PC-9 (cell line): ENCODE measurements around the gene HOXC6. TPM values are rescaled to one million over a fixed set of nuclear protein-coding genes. Genes with fewer than 3 reads are reported as not detected.

ENCODE experiments used
- BruUV-seq: library from RNA; stranded (reverse); fragments of 400-500 nt; replicated peaks from 2 replicates; lab custom pipeline; 2021; lab: Mats Ljungman, UMichigan
- CTCF ChIA-PET: fragments of 300-600 bp; sonication (Branson Sonifier 250); formaldehyde crosslinking; loops from one replicate; lab custom pipeline; 2022; ENCODE audit warnings: antibody characterized with exemption; lab: Charles Lee
- POLR2A ChIA-PET: fragments of 300-600 bp; sonication (Branson Sonifier 250); formaldehyde crosslinking; loops from one replicate; lab custom pipeline; 2022; ENCODE audit warnings: antibody characterized with exemption; ENCODE audit not compliant: unreplicated experiment; lab: Charles Lee
- DNase-seq, 2 experiments: peaks; one replicate each; pipeline versions ENCODE4 v3.0.0 to v3.0.0-alpha.2; 2015 to 2022; ENCODE audit warnings: mixed read lengths in 1 of 2
- H2AFZ ChIP-seq: fragments of 200-600 bp; sonication (generic); 2 replicates; pipeline ENCODE4 v1.8.1; 2017; ENCODE audit warnings: antibody characterized with exemption
- H3F3A ChIP-seq: fragments of 200-600 bp; sonication (generic); 2 replicates; pipeline ENCODE4 v1.8.1; 2017; ENCODE audit warnings: antibody characterized with exemption, mild to moderate bottlenecking, low read depth; ENCODE audit not compliant: insufficient read depth
- H3K27ac ChIP-seq: fragments of 200-600 bp; sonication (generic); 2 replicates; pipeline ENCODE4 v1.6.1; 2016; ENCODE audit warnings: mixed run types
- H3K27me3 ChIP-seq: fragments of 200-600 bp; sonication (generic); 2 replicates; pipeline ENCODE4 v1.6.1; 2016; ENCODE audit warnings: low read depth, mixed run types; ENCODE audit not compliant: insufficient read depth
- H3K36me3 ChIP-seq: fragments of 200-600 bp; sonication (generic); 2 replicates; pipeline ENCODE4 v1.6.1; 2016; ENCODE audit warnings: low read depth, mixed run types
- H3K4me1 ChIP-seq: fragments of 200-600 bp; sonication (generic); replicated peaks from 2 replicates; pipeline ENCODE4 v1.6.1; 2016; ENCODE audit warnings: mixed run types; ENCODE audit not compliant: insufficient read depth
- H3K4me2 ChIP-seq: fragments of 200-600 bp; sonication (generic); 2 replicates; pipeline ENCODE4 v1.6.1; 2017; ENCODE audit warnings: mixed run types
- H3K4me3 ChIP-seq: fragments of 200-600 bp; sonication (generic); 2 replicates; pipeline ENCODE4 v1.6.1; 2016; ENCODE audit warnings: mixed run types
- H3K79me2 ChIP-seq: fragments of 200-600 bp; sonication (generic); 2 replicates; pipeline ENCODE4 v1.6.1; 2017; ENCODE audit warnings: low read depth, mixed run types
- H3K9me2 ChIP-seq: fragments of 200-600 bp; sonication (generic); 2 replicates; pipeline ENCODE4 v1.8.1; 2017; ENCODE audit warnings: mild to moderate bottlenecking; ENCODE audit not compliant: insufficient read depth
- H3K9me3 ChIP-seq: fragments of 200-600 bp; sonication (generic); 2 replicates; pipeline ENCODE4 v1.8.1; 2016; ENCODE audit warnings: low read depth; ENCODE audit not compliant: insufficient read depth
- H4K20me1 ChIP-seq: fragments of 200-600 bp; sonication (generic); 2 replicates; pipeline ENCODE4 v1.8.1; 2017; ENCODE audit not compliant: insufficient read depth
- EZH2 ChIP-seq: fragments of 200-600 bp; sonication (generic); IDR thresholded peaks from 2 replicates; pipeline ENCODE4 v1.8.0; 2017; ENCODE audit warnings: antibody characterized with exemption, low read depth
- intact Hi-C: fragments of 100-400 bp; cut with micrococcal nuclease; formaldehyde crosslinking; loops from one replicate; pipeline ENCODE4 v1.10.0; 2022; ENCODE audit not compliant: unreplicated experiment
- total RNA-seq: library from RNA; stranded (reverse); gene quantifications from 2 replicates; pipeline ENCODE4 v1.2.3, GENCODE V29; 2021
- TF ChIP-seq, protein P1 (sequence below): fragments of 200-600 bp; sonication (generic); conservative IDR thresholded peaks from 2 replicates; pipeline ENCODE4 v1.6.1; 2017; ENCODE audit warnings: mixed run types, antibody characterized with exemption, mild to moderate bottlenecking, moderate library complexity

HOXC6 gene
- total RNA-seq, 1 experiment from 2014 or later: 4.1 TPM

DNA sequence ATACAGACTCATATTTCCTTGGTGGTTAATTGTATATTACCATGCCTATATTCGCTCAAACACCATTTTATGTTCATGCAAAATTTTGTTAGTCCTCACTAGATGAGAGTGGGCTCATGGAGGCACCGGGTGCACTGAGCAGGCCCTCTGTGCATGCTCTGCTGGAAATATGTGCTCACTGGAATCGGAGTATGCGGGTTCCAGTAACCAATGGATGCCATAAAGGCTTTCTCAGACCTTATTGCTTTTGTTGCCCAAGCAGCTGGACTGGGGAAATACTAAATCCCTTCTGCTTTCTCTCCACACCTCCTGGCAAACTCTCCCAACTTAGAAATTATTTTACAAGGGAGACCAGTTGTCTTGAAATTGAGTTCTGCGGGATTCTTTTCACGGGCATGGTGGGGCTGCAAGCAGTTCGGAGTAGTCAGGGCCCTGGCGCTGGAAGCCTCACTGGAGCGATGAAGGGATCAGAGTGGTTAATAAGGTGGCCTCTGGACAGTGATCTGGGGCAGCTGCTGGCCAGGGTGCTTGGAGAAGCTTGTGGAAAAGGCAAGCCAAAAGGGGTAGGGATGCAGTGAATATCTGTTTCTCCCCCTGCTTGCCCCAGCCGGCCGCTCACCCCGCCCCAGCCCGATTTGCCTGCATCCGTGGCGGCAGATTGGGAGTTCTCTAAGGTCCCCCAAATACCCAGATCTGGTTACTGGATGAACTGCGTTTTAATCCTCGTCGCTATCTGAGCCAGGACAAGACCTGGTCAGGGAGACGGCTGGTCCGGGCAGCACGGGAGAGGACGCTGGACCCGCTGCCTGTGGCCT is 7.4 kb upstream of the HOXC6 start:
- intact Hi-C loops: no loop called here
- Histone ChIP-seq H2AFZ (no peak overlapping the region), H3K4me2 (no peak overlapping the region), H3K27me3 (no peaks in the 10 kb centered on the region), H3K9me2 (no peaks in the 10 kb centered on the region), H4K20me1 (no peaks in the 10 kb centered on the region), H3F3A (no peaks in the 10 kb centered on the region), H3K36me3 (no peaks in the 10 kb centered on the region), H3K79me2 (no peaks in the 10 kb centered on the region), H3K4me3 (no peak overlapping the region), H3K27ac (no peak overlapping the region), H3K9me3 (no peaks in the 10 kb centered on the region), H3K4me1 (no peaks in the 10 kb centered on the region; the same call in 1 of the 2 replicates)
- DNase-seq: no peak
- CTCF ChIA-PET: no interaction called here
- TF ChIP-seq, protein P1, sequence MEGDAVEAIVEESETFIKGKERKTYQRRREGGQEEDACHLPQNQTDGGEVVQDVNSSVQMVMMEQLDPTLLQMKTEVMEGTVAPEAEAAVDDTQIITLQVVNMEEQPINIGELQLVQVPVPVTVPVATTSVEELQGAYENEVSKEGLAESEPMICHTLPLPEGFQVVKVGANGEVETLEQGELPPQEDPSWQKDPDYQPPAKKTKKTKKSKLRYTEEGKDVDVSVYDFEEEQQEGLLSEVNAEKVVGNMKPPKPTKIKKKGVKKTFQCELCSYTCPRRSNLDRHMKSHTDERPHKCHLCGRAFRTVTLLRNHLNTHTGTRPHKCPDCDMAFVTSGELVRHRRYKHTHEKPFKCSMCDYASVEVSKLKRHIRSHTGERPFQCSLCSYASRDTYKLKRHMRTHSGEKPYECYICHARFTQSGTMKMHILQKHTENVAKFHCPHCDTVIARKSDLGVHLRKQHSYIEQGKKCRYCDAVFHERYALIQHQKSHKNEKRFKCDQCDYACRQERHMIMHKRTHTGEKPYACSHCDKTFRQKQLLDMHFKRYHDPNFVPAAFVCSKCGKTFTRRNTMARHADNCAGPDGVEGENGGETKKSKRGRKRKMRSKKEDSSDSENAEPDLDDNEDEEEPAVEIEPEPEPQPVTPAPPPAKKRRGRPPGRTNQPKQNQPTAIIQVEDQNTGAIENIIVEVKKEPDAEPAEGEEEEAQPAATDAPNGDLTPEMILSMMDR: no peak
- no peak for TF ChIP-seq EZH2
- no TSS peak for BruUV-seq
- POLR2A ChIA-PET: no interaction called here

DNA sequence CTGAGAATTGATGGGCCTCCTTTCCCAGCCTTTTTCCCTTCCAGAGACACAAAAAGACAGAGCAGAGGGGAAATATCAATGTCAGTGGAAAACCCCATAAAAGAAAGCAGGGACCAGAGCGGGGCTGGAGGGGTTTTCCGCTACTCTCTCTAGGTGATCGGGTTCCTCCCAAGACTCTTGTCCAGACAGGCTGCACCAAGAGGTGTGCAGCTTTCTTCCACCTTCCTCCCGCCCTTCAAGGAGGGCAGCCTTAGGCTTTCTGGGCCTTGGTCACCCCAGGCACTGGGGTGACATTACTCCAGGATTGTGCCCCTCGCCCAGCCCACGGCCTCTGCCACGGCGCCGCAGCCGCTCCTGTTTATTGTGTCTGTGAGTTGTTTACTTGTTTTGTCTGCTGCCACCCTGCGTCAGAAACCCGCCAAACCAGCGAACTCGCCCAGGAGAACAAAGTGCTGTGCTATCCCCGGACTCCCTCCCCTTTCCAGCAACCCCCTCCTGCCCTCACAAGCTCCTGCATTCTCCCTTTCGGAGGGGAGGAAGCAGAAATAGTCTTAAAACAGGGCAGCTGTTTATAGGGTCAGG is 6.7 kb upstream of the HOXC6 start:
- CTCF ChIA-PET: interaction anchor here (1.0 kb wide), 1 partner anchor 11 kb away, joined by 5 read pairs; the partner anchor contains the start of gene HOXC5
- H3K4me1 ChIP-seq: no peaks in the 10 kb centered on the region; the same call in 1 of the 2 replicates

More for the DNA sequence above, 6.7 kb upstream of the HOXC6 start:
- Histone ChIP-seq H4K20me1 (no peaks in the 10 kb centered on the region), H2AFZ (no peak overlapping the region), H3K4me2 (no peak overlapping the region), H3K27me3 (no peaks in the 10 kb centered on the region), H3K27ac (no peak overlapping the region), H3K79me2 (no peaks in the 10 kb centered on the region), H3K9me3 (no peaks in the 10 kb centered on the region), H3K36me3 (no peaks in the 10 kb centered on the region), H3F3A (no peaks in the 10 kb centered on the region), H3K9me2 (no peaks in the 10 kb centered on the region), H3K4me3 (no peak overlapping the region)
- no peak for TF ChIP-seq EZH2
- TF ChIP-seq, protein P1: no peak
- intact Hi-C loops: no loop called here
- no TSS peak for BruUV-seq
- POLR2A ChIA-PET: no interaction called here
- DNase-seq: no peak
